Measurements from ENCODE around the gene PRR7.

The PRR7 gene

GRCh38 chr5:177410575-177410974 is 36.0 kb upstream of the PRR7 start (continued):
- no peak for TF ChIP-seq ZNF521 (tag by site-specific recombination; IDR thresholded peaks at IDR 0.05)
- TF ChIP-seq ZNF792 (tag by site-specific recombination; IDR thresholded peaks at IDR 0.05), result no peak
- TF ChIP-seq ZNF513 (tag by site-specific recombination; IDR thresholded peaks at IDR 0.05), result no peak
- TF ChIP-seq ZNF114 (tag by site-specific recombination; IDR thresholded peaks at IDR 0.05), result no peak
- TF ChIP-seq ZNF184 (tag by site-specific recombination; IDR thresholded peaks at IDR 0.05), result no peak
- TF ChIP-seq ZNF707 (tag by site-specific recombination; IDR thresholded peaks at IDR 0.05), result no peak
- no peak for TF ChIP-seq SETDB1 (IDR thresholded peaks at IDR 0.05; ENCODE audit: insufficient read length, low read length)
- no peak for TF ChIP-seq ZNF26 (tag by site-specific recombination; IDR thresholded peaks at IDR 0.05)
- TF ChIP-seq ZNF701 (tag by site-specific recombination; IDR thresholded peaks at IDR 0.05), result no peak
- no peak for TF ChIP-seq ZNF10 (tag by site-specific recombination; IDR thresholded peaks at IDR 0.05)
- TF ChIP-seq ZBTB26 (tag by site-specific recombination; optimal IDR thresholded peaks at IDR 0.05), result no peak

- ChIA-PET CTCF (interaction anchor here (0.6 to 2.7 kb wide), 3 partner anchors 10 to 22 kb away, joined by 3 to 14 read pairs (median 8); no protein-coding TSS in a partner anchor), POLR2A (interaction anchor here (0.9 to 1.7 kb wide), 2 partner anchors 13 to 100 kb away, joined by 3 to 6 read pairs; no protein-coding TSS in a partner anchor)
- H3K9me3 ChIP-seq (ENCODE audit: control insufficient read depth, insufficient read depth, low read depth, low read length), result no peaks in the 10 kb centered on the region
- TF ChIP-seq ZNF677 (tag by site-specific recombination; IDR thresholded peaks at IDR 0.05), result no peak
- no peak for TF ChIP-seq MEIS1 (CRISPR knock-in tag; IDR thresholded peaks at IDR 0.05; ENCODE audit: borderline replicate concordance)
- no peak for TF ChIP-seq PRDM10 (tag by site-specific recombination; IDR thresholded peaks at IDR 0.05)
- no peak for TF ChIP-seq KLF7 (tag by site-specific recombination; IDR thresholded peaks at IDR 0.05; ENCODE audit: borderline replicate concordance)
- TF ChIP-seq ZNF37A (tag by site-specific recombination; IDR thresholded peaks at IDR 0.05), result no peak
- TF ChIP-seq GFI1B (tag by site-specific recombination; IDR thresholded peaks at IDR 0.05), result no peak
- TF ChIP-seq OVOL3 (tag by site-specific recombination; IDR thresholded peaks at IDR 0.05), result no peak
- no peaks in the 10 kb centered on the region for H3K36me3 ChIP-seq (ENCODE audit: control insufficient read depth in 2 of 2, insufficient read depth in 1 of 2, low read length in 2 of 2)
- H3K27ac ChIP-seq (ENCODE audit: extremely low read depth, low read depth, low read length), result no peak overlapping the region
- H3K4me3 ChIP-seq (ENCODE audit: low read depth, low read length), result no peak overlapping the region
- no peaks in the 10 kb centered on the region for H3K4me1 ChIP-seq (ENCODE audit: control insufficient read depth, insufficient read depth, low read length)
Observed at GRCh38 chr5:177412603-177413233, 33.9 kb upstream of the PRR7 start.
